Fibroblast of peridontal ligament (primary cell): ENCODE results near the gene ZDHHC3.

Experiments used
- DNase-seq: peaks from one replicate; pipeline ENCODE4 v3.0.0-alpha.2; 2010; ENCODE audit errors: extremely low read depth

The ZDHHC3 gene, protein sequence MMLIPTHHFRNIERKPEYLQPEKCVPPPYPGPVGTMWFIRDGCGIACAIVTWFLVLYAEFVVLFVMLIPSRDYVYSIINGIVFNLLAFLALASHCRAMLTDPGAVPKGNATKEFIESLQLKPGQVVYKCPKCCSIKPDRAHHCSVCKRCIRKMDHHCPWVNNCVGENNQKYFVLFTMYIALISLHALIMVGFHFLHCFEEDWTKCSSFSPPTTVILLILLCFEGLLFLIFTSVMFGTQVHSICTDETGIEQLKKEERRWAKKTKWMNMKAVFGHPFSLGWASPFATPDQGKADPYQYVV

DNA sequence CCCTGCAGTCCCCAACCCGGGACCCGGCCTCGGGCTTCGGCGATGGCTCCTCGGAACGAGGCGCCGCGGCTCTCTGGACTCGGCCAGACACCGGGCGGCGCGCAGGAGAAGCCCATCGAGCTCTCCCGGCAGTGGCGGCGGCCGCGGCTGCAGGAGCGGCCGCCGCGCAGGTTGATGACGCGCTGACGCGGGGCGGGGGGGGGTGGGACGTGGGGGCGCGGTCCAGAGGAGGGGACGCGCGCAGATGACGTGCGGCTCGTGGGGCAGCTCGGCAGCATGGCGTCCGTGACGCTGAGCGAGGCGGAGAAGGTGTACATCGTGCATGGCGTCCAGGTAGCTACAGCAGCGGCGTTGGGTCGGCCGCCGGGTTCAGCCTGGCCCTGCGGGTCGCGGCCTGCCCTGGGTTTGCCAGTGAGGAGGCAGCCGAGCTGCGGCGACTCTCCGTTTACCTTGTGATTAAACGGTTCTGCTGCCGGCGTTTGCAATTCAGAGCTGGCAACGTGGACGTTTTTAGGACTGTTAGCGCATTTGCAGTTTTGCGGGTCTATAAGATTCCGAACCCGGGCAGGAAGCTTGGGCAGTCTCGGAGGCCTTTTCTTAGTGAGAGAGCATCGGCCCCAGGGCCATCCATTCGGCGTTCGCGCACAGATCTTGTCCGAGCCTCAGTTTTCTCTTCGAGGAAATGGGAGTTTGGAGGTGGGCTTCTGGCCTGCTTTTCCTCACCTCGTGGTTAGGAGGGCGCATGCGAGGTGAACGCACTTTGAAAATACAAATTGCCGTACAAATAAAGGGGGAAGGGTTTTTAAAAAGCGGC lies at the start of gene ZDHHC3, which contains the start of gene EXOSC7:
ZDHHC3 (minus strand) TSS at position 173 of the 814 bp plus-strand sequence. CDS start 16,738 bp downstream, outside the sequence.
EXOSC7 (plus strand) TSS at position 243 of the 814 bp plus-strand sequence; CDS start at position 277, 34 bp downstream.
- DNase-seq: peak; percentile 73

DNA sequence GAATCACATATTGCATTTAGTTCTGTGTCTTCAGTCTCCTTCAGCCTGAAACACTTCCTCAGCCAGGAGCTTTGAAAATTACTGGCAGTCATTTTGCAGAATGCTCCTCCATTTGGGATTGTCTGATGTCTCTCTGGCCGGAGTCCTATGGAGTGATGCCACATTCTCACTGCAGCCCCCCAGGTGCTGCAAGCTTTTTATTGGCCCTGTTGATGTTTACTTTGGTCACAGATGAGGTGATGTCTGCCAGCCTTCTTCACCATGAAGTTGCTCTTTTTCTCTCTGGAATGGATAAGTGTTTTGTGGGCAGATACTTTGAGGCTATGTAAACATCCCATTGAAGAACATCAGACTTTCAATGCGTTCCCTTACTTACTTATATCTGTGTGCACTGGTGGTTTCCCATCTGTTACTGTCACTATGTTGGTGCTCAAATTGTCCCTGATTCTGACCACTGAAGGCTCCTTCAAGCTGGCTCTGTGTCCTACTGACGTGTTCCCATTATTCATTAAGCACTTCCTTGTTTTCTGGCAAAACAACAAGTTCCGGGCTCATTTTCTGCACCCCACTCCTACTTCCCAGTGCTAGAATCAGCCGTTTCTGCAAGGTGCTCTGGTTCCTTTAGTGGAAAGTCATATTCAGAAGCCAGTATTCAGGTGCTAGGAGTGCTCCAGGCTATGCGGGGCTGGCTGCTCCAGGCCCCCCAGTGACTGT lies 48.7 kb upstream of the ZDHHC3 start:
- no peak for DNase-seq

DNA sequence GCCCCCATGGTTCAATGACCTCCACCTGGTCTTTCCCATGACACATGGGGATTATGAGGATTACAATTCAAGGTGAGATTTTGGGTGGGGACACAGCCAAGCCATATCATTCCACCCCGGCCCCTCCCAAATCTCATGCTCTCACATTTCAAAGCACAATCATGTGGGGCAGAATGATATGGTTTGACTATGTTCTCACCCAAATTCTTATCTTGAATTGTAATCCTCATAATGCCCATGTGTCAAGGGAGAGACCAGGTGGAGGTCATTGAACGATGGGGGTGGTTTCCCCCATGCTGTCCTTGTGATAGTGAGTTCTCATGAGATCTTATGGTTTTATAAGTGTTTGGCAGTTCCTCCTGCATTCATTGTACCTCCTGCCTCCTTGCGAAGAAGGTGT lies 47.7 kb upstream of the ZDHHC3 start:
- no peak for DNase-seq

DNA sequence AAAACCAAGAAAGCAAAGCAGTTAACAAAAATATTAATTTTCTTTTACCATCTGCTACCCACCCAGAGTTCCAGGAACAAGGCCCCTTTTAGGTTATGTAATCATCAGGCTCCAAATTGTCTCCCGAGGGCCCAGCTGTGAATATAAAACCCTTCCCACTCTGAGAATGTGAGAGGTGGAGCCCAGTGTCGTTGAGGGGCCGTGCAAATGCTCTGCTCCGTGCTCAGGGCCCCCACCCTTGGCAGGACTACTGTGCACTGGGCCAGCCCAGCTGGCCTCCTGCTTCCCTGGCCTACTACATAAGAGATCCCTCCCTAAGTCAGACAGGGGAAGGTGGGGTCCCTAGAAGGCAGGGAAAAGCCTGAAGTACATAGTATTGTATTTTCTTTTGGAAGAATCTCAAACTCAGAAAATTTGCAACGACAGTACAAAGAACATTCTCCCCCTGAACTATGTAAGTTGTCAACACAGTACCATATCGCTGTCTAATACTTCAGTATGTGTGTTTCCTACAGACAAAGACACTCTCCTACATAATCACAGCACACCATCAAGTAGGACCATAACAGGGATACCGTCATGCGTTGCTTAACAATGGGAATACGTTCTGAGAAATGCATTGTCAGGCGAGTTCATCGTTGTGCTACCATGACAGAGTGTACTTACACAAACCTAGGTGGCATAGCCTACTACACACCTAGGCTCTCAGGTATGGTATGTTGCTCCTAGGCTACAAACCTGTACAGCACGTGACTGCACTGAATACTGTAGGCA lies 45.7 kb upstream of the ZDHHC3 start:
- no peak for DNase-seq

DNA sequence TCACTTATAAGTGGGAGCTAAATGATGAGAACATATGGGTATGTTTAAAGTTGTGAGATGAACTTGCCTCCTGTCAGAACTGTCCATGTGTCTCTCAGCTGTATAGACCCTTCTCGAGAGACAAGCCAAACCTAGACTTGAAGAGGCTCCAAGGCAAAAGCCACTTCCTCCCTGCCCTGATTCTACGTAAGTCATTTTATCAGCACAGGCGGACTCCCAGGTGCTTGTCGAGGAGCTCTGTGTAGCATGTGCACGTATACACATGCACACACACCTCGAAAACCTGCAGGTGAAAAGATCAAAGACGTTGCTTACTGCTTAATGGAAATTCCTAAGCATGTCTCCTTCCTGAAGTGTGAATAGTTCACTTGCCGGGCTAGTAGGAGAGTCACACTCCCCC lies 44.6 kb upstream of the ZDHHC3 start:
- DNase-seq: no peak

DNA sequence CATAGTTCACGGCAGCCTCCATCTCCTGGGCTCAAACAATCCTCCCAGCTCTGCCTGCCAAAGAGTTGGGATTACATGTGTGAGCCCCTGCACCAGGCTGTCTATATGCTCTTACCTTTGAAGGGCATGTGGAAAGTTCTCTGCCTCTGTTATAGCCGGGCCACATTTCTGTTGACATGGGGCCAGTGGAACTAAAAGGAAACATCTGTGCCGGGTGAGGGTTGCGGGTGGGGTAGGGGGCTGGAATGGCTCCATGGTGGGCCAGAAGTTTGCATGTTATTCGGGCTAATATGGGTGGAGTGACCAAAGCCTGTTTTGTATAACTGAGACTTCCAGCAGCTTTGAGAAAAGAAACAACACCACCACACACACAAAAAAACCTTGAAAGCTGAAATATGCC lies 41.8 kb upstream of the ZDHHC3 start:
- peak; percentile 46 for DNase-seq

DNA sequence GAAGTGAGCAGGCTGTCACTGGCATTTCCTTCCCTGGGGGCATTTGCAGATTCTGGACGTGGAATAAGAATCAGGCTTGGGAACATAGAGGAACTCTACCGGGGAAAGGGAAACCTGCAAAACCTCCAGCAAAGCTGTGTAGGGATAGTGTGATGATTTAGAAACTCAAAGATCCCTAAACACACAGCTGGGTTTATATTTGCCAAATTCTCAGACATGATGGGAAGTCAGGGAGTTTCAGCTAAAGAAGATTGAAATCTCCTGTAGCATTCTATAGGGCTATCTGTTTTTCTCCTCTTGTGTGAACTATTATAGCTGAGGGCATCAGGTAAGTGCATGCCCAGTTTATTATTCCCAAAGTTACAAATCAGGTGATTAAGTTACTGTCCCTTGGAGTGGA lies 40.9 kb upstream of the ZDHHC3 start:
- no peak for DNase-seq

DNA sequence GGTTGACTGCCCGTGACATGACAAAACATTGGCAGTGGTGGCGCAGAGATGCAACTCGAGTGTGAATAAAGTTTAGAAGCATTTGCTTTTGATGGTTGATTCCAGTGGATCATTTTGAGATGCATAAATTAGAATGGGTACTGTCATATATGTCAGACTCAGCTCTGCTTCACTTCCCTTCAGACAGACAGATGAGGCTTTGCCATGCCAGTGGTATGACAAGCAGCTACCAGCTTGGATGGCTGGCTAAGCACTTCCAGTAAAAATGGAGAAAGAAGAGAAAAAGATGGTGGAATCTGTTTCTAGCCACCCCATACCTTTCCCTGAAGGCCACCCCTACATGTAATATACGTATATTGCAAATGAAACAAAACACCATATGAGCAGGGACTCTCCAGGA lies 36.6 kb upstream of the ZDHHC3 start:
- DNase-seq: no peak

DNA sequence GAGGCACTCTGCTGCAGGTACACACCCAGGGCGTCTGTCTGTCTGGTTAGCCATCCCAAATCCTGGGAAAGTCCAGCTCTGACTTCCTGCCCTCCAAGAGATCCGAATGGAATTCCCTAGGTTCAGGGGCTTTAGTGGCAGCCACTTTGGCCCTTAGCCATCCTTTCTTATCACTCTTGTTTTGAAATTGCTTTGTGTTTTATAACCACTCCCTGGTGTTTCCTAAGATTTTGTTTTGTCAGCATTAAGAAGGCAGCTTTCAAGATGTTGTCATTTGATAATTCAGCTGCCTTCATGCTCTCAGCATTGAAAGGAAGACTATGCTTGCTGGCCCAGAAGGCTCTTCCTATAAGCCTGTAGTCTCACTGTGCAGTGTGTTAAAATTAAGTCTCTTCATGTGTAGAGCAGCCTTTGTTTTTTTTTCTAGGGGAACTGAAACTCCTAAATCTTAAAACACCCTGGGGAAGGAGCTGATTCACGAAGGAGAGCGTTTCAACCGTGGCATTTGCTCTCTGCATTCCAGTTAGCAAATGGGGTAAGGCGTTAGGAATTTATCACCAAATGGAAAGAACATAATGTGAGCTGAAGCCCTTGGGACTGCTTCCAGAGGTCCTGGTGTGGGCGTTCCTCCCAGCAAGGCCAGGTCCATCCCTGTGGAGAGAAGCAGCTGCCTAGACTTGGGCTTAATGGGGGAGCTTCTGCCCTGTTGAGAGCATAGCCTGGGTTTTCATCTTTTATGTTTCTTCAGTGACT lies 36.0 kb upstream of the ZDHHC3 start:
- peak; percentile 95 for DNase-seq

DNA sequence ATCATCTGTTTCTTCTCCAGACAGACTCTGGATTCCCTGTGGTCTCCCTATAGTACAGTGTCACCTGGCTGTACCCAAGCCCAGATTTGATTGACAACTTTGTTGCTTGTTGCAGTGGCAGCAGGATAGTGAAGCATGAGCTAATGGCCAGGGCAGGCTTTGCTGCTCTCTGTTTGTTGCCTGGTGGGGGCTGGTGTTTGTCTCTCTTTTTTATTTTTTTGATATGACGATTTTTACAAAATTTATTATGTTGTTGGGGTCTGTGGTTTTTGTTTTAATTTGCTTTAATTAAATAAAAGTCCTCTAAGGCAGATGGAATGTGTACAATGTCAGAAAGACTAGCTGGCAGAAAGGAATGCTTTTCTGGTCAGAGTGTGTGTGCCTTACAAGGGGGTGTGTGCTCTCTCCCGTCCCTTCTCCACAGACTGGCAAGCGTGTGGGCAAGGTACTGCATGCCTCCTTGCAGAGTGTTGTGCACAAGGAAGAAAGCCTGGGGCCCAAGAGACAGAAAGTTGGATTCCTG lies 34.9 kb upstream of the ZDHHC3 start:
- DNase-seq: peak; percentile 75

DNA sequence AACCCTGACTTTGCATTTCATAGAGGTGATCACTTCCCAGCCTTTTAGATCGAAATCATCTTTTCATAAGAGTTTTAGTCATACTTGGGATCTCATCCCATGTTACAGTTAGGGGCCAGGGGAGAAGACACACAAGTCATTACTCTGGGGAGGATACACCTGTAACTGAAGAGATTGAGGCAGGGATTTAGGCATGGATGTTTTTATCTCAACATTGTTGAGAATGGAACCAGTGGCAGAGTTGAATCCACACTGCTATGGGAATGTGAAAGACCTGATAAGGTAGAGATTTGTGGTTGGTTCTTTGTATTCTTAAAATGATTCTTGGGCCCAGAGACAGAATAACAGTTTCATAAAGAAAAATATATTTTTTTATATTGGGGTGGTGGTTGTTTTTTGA lies 33.9 kb upstream of the ZDHHC3 start:
- DNase-seq: no peak

DNA sequence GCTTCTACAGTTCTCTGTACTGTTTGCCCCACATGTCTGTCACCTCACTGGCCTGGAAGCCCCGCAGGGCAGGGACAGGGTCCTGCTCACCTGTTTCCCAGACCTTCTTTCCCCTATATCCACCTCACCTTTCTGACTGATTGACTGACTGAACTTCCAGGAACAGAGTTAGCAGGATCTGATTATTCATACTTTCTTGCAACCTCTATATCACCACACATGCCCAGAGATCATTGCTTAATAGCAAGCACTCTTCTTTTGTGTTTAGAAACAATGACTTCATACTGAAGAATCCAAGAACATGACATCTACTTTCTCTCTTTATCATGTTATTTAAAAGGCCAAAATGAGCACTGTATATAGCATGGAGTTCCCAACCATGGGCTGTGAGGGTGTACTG lies 32.1 kb upstream of the ZDHHC3 start:
- peak; percentile 75 for DNase-seq

DNA sequence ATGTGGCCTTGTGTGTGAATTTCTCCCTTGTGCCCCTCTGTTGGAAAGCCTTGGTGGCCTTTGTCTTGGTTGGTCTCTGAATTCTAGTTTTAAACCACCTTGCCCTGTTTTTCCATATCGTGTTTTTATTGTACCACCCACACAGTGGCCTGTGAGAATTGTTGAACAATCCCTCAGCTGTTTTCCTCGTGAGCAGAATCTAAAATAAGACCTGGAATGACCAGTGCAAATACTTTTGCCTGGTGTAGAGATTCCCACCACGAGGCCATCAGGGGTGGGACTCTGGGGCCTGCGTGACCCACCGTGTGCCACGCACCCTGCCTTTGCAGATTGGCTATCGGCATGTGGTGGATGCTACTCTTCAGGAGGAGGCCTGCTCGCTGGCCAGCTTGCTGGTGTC lies 31.1 kb upstream of the ZDHHC3 start:
- no peak for DNase-seq

DNA sequence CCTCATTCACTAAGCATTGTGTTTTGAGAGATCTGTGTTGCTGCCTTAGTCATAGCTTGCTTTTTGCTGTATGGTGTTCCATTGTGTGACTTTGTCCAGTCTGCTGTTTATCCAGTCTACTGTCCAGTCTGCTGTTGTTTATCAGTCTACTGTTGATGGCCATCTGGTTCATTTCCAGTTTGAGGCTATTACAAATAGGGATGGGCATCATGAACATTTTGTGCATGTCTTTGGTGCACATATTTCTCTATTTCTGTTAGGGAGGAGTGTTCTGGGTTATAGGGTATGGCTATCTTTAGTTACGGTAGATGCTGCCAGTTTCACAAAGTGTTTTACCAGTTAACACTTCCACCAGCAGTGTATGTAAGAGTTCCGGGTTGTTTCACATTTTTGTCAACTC lies 27.9 kb upstream of the ZDHHC3 start:
- DNase-seq: no peak

DNA sequence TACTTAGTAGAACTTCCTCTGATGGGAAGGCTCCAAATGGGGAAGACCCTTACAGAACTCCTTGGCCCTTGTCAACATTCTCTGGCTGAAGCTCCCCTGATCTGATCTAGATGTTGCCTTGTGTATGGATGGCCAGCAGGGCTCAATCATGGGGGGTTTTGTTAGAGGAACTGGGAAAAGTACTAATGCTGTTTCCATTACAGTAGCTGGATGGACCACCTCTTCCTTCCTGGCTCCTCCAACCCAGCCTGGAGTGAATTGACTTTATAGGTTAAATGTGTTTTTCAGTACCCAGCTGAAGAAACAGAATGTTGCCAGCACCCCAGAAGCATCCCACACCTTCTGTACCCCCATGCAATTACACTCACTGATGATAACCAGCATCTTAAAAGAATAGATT lies 27.4 kb upstream of the ZDHHC3 start:
- no peak for DNase-seq

DNA sequence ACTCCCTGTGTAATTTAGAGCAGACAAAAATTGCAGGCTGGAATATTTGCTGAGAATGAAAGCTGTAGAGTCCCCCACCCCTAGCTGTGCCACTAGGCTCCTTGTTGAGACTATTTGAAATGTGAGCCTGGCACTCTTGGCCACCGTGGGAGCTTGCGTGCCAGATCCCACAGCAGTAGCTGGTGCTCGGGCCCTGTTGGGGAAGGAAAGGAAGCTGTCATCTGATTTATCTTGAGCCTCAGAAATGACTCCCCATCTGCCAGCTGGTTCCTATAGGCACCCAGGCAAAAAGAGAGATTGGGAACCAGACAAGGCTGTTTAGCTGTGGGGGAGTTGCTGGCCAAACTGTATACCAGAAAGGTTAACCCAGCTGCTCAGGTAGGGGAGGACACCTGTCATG lies 26.7 kb upstream of the ZDHHC3 start:
- no peak for DNase-seq

DNA sequence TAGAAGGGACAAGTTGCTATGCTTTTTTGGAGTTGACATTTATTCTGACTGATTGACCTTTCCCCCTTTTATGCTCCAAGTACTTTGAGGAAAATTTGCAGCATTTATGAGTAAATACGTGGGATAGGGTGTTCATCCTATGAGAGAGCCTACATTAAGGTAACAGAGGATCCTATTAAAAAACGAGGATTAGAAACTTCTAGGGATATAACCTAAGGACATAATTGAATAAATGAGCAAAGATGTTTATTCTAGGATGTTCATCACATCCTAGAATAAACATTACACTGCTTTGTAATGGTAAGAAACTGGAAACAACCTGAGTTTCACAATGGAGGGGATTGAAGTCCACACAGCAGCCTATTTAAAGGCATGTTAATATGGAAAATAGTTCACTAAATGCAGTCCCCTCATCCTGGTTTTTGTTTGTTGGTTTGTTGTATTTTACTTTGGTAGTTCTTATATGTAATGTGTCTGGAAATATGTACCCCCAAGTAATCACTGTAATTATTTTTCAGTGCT lies 26.2 kb upstream of the ZDHHC3 start:
- no peak for DNase-seq

DNA sequence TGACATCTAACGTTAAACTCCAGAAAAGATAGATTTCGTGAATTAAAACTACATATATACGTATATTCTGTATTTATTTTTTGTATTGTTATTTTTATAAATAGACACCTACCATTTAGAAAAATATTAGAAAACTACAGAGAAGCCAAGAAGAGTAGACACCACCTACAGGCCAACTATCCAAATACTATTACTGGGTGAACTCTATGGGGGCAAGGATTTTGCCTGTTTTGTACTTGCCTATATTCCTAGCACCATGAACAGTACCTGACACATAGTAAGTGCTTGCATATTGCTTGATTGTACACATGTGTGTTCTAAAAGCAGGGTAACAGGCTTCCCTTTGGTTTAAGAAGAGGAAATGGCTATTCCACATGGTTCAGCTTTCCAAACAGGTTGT lies 25.8 kb upstream of the ZDHHC3 start:
- no peak for DNase-seq

DNA sequence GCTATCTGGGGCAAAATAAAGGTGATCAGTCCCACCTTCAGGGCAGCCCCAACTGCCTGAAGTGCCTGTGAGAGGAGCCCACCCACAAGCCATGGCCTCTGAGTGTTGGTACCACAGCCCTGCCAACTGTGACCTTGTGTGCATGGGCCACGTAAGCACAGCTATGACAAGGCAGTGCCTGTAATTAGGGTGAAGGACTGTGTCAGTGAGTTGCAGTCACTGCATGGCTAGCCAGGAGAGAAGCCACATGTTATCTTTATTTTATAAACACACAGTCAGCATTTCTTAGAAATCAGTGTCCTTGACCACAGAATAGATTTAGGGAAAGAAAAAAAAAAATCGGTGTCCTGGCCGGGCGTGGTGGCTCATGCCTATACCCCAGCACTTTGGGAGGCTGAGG lies 24.8 kb upstream of the ZDHHC3 start:
- no peak for DNase-seq

DNA sequence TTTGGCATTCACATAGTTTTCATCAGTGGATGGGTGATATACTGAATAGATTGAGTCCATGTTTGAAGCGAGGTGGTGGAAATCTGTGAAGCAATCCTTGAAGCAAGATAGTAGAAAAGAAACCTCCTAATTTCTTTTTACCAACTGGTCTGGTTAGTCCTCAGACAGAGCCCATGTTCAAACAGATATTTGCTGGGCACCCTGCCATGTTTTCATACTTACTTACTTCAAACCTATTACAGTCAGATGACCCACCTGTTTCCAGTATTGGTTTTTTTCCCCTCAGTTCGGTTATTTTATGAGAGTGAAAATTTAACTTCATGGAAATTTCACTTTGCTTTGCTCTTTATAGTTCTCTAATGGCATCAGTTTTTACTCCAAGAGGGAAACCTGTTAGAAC lies 23.8 kb upstream of the ZDHHC3 start:
- DNase-seq: no peak

DNA sequence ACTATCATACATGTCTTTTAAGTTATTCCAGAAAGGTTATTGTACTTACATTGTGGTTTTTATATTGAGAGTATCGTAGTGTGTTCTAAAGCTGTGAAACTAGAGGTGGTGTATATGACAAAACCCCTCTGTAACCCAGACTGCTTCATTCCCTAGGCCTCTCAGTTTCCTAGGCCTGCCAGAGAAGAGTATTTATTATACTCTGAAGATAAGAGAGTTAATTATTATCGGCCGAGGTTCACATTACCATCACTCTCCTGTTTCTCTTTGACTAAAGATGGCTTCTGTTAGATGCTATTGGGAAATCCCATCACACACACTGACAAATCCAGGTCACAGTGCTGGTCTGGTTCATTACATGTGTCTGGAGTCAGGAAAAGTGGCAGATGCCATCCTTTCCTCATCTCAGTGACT lies 20.6 kb upstream of the ZDHHC3 start:
- no peak for DNase-seq
